ENCODE measurements around the gene PLPP4.

Gene PLPP4

GRCh38 chr10:120462018-120462682 lies 5.1 kb downstream of the PLPP4 start:
- H3K4me3 ChIP-seq (ENCODE audit: low read length), result no peak overlapping the region
- no peak for DNase-seq (ENCODE audit: low read depth)
- no peak for TF ChIP-seq CTCF (conservative IDR thresholded peaks at IDR 0.05; ENCODE audit: low read length)

GRCh38 chr10:120465138-120465537 lies 8.1 kb downstream of the PLPP4 start:
- no peak overlapping the region for H3K4me3 ChIP-seq (ENCODE audit: low read length)
- TF ChIP-seq CTCF (conservative IDR thresholded peaks at IDR 0.05; ENCODE audit: low read length), result no peak
- DNase-seq (ENCODE audit: low read depth), result no peak

DNA sequence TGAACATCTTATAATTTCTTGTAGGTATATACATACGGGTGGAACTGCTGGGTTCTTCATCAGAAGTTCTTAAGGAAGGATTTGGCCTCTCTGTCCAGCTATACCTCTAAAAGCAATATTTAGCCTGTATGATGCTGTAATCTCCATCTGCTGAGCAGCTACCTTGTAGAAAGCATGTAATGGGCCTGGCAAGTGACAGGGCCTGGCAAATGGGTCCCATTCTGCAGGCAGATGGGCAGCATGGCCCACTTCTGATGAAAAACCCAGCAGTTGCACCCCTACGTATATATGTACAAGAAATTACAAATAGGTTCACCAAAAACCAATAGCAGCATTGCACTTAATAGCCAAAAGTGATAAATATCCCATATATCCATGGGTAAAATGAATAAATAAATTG lies 9.0 kb downstream of the PLPP4 start:
- no peak for TF ChIP-seq CTCF (conservative IDR thresholded peaks at IDR 0.05; ENCODE audit: low read length)

GRCh38 chr10:120473593-120473992 lies 16.6 kb downstream of the PLPP4 start:
- no peak for DNase-seq (ENCODE audit: low read depth)
- H3K4me3 ChIP-seq (ENCODE audit: low read length), result no peak overlapping the region
- TF ChIP-seq CTCF (conservative IDR thresholded peaks at IDR 0.05; ENCODE audit: low read length), result no peak

More for the DNA sequence above, 9.0 kb downstream of the PLPP4 start:
- H3K4me3 ChIP-seq (ENCODE audit: low read length), result no peak overlapping the region
- DNase-seq (ENCODE audit: low read depth), result no peak

DNA sequence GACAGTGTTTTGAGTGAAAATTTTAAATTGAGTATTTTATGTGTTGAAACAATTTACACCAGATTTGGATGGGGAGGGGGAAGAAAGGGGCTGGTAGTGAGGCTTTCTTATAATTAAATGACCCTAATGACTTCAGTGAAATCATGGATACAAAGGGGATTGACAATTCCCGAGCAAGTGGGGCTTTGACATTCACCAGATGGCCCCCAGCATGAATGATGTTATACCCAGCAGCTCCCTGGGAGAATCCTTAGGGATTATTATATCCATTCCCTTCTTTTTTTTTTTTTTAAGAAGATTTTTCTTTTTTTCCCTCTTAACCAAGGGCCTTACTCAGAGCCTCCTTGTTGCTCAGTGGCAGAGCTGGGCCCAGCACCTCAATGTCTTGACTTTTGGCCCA lies 17.9 kb downstream of the PLPP4 start:
- no peak for TF ChIP-seq CTCF (conservative IDR thresholded peaks at IDR 0.05; ENCODE audit: low read length)
- no peak for DNase-seq (ENCODE audit: low read depth)
- no peak overlapping the region for H3K4me3 ChIP-seq (ENCODE audit: low read length)

- no peak overlapping the region; the same call in 1 of the 2 replicates for H3K4me3 ChIP-seq (ENCODE audit: low read length)
- TF ChIP-seq CTCF (conservative IDR thresholded peaks at IDR 0.05; ENCODE audit: low read length), result no peak
- DNase-seq (ENCODE audit: low read depth), result no peak
Measured at GRCh38 chr10:120475844-120476791, 19.1 kb downstream of the PLPP4 start.
